Astrocyte (in vitro differentiated cells and primary cell): ENCODE results near the gene CCDC194. TPM values are rescaled to one million over a fixed set of nuclear protein-coding genes. Genes with fewer than 3 reads are reported as not detected.
A peak's percentile ranks its signal among the peaks of the same experiment; 100 is the strongest.

Experiments
- DNase-seq: peaks from one replicate; pipeline ENCODE4 v3.0.0-alpha.2; 2010; ENCODE audit warnings: low read depth
- FAIRE-seq: peaks from 2 replicates; lab custom pipeline; 2011; peaks lifted over from hg19 to GRCh38; lab: Jason Lieb, UNC
- H2AFZ ChIP-seq: 2 replicates; pipeline ENCODE4 v1.6.0; 2012; ENCODE audit warnings: low read depth, low read length, inconsistent platforms
- H3K27ac ChIP-seq: 2 replicates; pipeline ENCODE4 v1.5.1; 2011; ENCODE audit warnings: low read depth, low read length, inconsistent platforms
- H3K27me3 ChIP-seq: 2 replicates; pipeline ENCODE4 v1.6.0; 2011; ENCODE audit warnings: low read length, inconsistent platforms; ENCODE audit not compliant: insufficient read depth
- H3K36me3 ChIP-seq: 2 replicates; pipeline ENCODE4 v1.5.1; 2011; ENCODE audit warnings: low read length, inconsistent platforms; ENCODE audit not compliant: insufficient read depth
- H3K4me1 ChIP-seq: 2 replicates; pipeline ENCODE4 v1.5.1; 2011; ENCODE audit warnings: low read length, inconsistent platforms; ENCODE audit not compliant: insufficient read depth
- H3K4me2 ChIP-seq: 2 replicates; pipeline ENCODE4 v1.6.0; 2012; ENCODE audit warnings: low read length, inconsistent platforms
- H3K4me3 ChIP-seq: 2 replicates; pipeline ENCODE4 v1.5.1; 2011; ENCODE audit warnings: low read depth, mild to moderate bottlenecking, low read length, inconsistent platforms; ENCODE audit not compliant: insufficient read depth
- H3K79me2 ChIP-seq: 2 replicates; pipeline ENCODE4 v1.6.0; 2012; ENCODE audit warnings: mild to moderate bottlenecking, low read length, inconsistent platforms; ENCODE audit not compliant: insufficient read depth
- H3K9ac ChIP-seq: 2 replicates; pipeline ENCODE4 v1.6.0; 2012; ENCODE audit warnings: mild to moderate bottlenecking, low read length, inconsistent platforms
- H3K9me3 ChIP-seq: 2 replicates; pipeline ENCODE4 v1.5.1; 2012; ENCODE audit warnings: low read depth, mild to moderate bottlenecking, low read length, inconsistent platforms; ENCODE audit not compliant: insufficient read depth
- H4K20me1 ChIP-seq: 2 replicates; pipeline ENCODE4 v1.6.0; 2012; ENCODE audit warnings: low read length, inconsistent platforms; ENCODE audit not compliant: insufficient read depth
- H3K27ac Mint-ChIP-seq: one replicate; pipeline ENCODE4 v1.8.0; 2021; ENCODE audit warnings: mild to moderate bottlenecking, mixed read lengths; ENCODE audit not compliant: unreplicated experiment
- H3K27me3 Mint-ChIP-seq: one replicate; pipeline ENCODE4 v1.8.0; 2021; ENCODE audit warnings: low read depth, mixed read lengths; ENCODE audit not compliant: unreplicated experiment
- H3K36me3 Mint-ChIP-seq: one replicate; pipeline ENCODE4 v1.8.0; 2021; ENCODE audit warnings: low read depth, mixed read lengths; ENCODE audit not compliant: unreplicated experiment
- H3K4me1 Mint-ChIP-seq: one replicate; pipeline ENCODE4 v1.8.0; 2021; ENCODE audit warnings: low read depth, mixed read lengths; ENCODE audit not compliant: unreplicated experiment
- H3K4me3 Mint-ChIP-seq: one replicate; pipeline ENCODE4 v1.8.0; 2021; ENCODE audit warnings: mild to moderate bottlenecking, moderate library complexity, mixed read lengths; ENCODE audit not compliant: unreplicated experiment
- H3K9me3 Mint-ChIP-seq: one replicate; pipeline ENCODE4 v1.8.0; 2021; ENCODE audit warnings: mild to moderate bottlenecking, mixed read lengths; ENCODE audit not compliant: unreplicated experiment
- CTCF ChIP-seq: IDR thresholded peaks from 2 replicates; pipeline ENCODE4 v1.5.1; 2011; ENCODE audit warnings: low read depth, mild to moderate bottlenecking, inconsistent platforms, low read length, moderate library complexity; ENCODE audit not compliant: insufficient read depth
- EZH2 ChIP-seq: IDR thresholded peaks from 2 replicates; pipeline ENCODE4 v1.6.1; 2012; ENCODE audit warnings: mild to moderate bottlenecking, low read length, inconsistent platforms; ENCODE audit not compliant: insufficient read depth
- total RNA-seq: library from RNA; stranded (reverse); gene quantifications from 2 replicates; pipeline ENCODE4 v1.2.1, GENCODE V29; 2021

CCDC194 gene
- total RNA-seq, 1 donor from 2014 or later: 14.1 TPM

GRCh38 chr19:17391371-17392151 is 2.4 kb downstream of the CCDC194 start:
- peaks cover 4% of the 10 kb centered on the region for H3K4me1 ChIP-seq
- DNase-seq (no peak), FAIRE-seq (no peak)
- Mint-ChIP-seq H3K4me3 (peak overlapping the region; percentile 76), H3K9me3 (peaks cover 2% of the 10 kb centered on the region), H3K4me1 (peaks cover 4% of the 10 kb centered on the region), H3K27ac (peak overlapping the region; percentile 81), H3K27me3 (no peaks in the 10 kb centered on the region), H3K36me3 (peaks cover 2% of the 10 kb centered on the region)
- H2AFZ ChIP-seq: peak overlapping the region; percentile 80
- no peaks in the 10 kb centered on the region for H3K36me3 ChIP-seq
- H3K4me2 ChIP-seq: peak overlapping the region; percentile 91
- H3K9me3 ChIP-seq: peaks cover 3% of the 10 kb centered on the region
- H4K20me1 ChIP-seq: no peaks in the 10 kb centered on the region
- peaks cover 5% of the 10 kb centered on the region for H3K27me3 ChIP-seq
- H3K79me2 ChIP-seq: no peaks in the 10 kb centered on the region
- H3K9ac ChIP-seq: no peak overlapping the region
- TF ChIP-seq CTCF: no peak
- TF ChIP-seq EZH2: no peak
- no peak overlapping the region for H3K27ac ChIP-seq
- peak overlapping the region; percentile 45 for H3K4me3 ChIP-seq

DNA sequence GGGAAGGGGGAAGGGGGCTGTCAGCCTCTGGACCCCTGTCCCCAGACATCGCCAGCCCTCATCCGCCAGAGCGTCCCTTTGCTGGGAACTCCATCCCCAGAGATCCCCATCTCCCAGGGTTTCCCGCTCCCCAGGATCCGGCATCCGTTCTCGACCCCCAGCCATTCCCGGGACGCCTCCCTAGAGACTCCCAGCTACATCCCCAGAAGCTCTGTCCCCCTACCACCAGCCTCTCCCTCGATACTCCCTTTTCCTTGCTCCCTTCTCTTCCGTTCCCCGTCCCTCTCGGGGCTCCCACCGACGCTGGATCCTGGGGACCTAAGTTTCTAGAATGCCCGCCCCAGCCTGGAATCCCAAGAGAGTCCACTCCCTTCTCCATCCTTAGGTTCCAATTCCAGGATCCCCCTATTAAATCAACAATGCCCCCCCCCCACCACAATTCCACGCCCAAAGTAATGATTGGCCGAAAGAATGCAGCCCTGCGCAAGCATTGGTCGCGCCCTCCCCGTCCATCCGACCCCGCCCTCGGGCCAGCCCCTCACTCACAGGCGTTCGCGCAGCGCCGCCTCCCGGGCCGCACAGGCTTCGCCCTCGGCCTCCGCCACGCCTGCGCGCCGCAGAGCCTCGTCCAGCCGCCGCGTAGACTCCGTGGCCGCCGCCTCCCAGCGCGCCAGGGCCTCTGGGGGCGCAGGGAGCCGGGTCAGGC is 3.2 kb downstream of the CCDC194 start:
- Histone ChIP-seq H3K9ac (peak overlapping the region; percentile 62), H3K27ac (no peak overlapping the region), H2AFZ (peak overlapping the region; percentile 80), H3K9me3 (peaks cover 3% of the 10 kb centered on the region), H3K79me2 (no peaks in the 10 kb centered on the region), H3K4me1 (peaks cover 4% of the 10 kb centered on the region), H3K4me3 (peak overlapping the region; percentile 60), H3K4me2 (peak overlapping the region; percentile 91), H3K27me3 (peaks cover 5% of the 10 kb centered on the region), H3K36me3 (no peaks in the 10 kb centered on the region), H4K20me1 (no peaks in the 10 kb centered on the region)
- Mint-ChIP-seq H3K27me3 (no peaks in the 10 kb centered on the region), H3K4me3 (peak overlapping the region; percentile 83), H3K4me1 (peaks cover 4% of the 10 kb centered on the region), H3K36me3 (peaks cover 2% of the 10 kb centered on the region), H3K27ac (peak overlapping the region; percentile 55), H3K9me3 (peaks cover 2% of the 10 kb centered on the region)
- TF ChIP-seq CTCF (peak; percentile 22), EZH2 (peak; percentile 51)
- no peak for FAIRE-seq
- DNase-seq: peak; percentile 80
